AG04450 (cell line): ENCODE measurements around the gene RBM15B. TPM values are rescaled to one million over a fixed set of nuclear protein-coding genes. Genes with fewer than 3 reads are reported as not detected.

Experiments
- CTCF ChIA-PET: fragments of 300-600, 350-600 bp; formaldehyde crosslinking; extraction: SDS; loops from one replicate; lab custom pipeline; 2022; ENCODE audit warnings: antibody characterized with exemption, inconsistent platforms; lab: Charles Lee
- POLR2A ChIA-PET: fragments of 350-600 bp; formaldehyde crosslinking; extraction: SDS; loops from one replicate; lab custom pipeline; 2021; ENCODE audit warnings: antibody characterized with exemption, inconsistent platforms; lab: Yijun Ruan, JAX
- DNase-seq: peaks from one replicate; pipeline ENCODE4 v3.0.0-alpha.2; 2011; ENCODE audit warnings: low read depth, low spot score
- H3K27ac ChIP-seq: one replicate; pipeline ENCODE4 v1.5.1; 2012; ENCODE audit warnings: low read depth, low read length, control low read depth
- H3K27me3 ChIP-seq: one replicate; pipeline ENCODE4 v1.6.0; 2012; ENCODE audit warnings: low read length; ENCODE audit not compliant: control insufficient read depth, insufficient read depth
- H3K4me3 ChIP-seq: 2 replicates; pipeline ENCODE4 v1.5.1; 2011; ENCODE audit warnings: mild to moderate bottlenecking, low read depth, low read length, control low read depth
- H3K9me3 ChIP-seq: 2 replicates; pipeline ENCODE4 v1.5.1; 2012; ENCODE audit warnings: low read length; ENCODE audit not compliant: control insufficient read depth, insufficient read depth
- CTCF ChIP-seq: IDR thresholded peaks from 2 replicates; pipeline ENCODE4 v1.5.1; 2011; ENCODE audit warnings: low read depth, low read length, control low read depth, inconsistent platforms
- polyA plus RNA-seq: library from polyadenylated mRNA; depleted of rRNA; stranded (reverse); fragments of >200 nt; gene quantifications from 2 replicates; pipeline ENCODE4 v1.2.3, GENCODE V29; 2011

Gene RBM15B
- polyA plus RNA-seq, 1 experiment, result 12.5 TPM

- Histone ChIP-seq H3K9me3 (peaks cover 17% of the 10 kb centered on the region), H3K27me3 (no peaks in the 10 kb centered on the region), H3K4me3 (peak overlapping the region; percentile 72), H3K27ac (no peak overlapping the region)
- no peak for DNase-seq
- no peak for TF ChIP-seq CTCF
- POLR2A ChIA-PET, result interaction anchor here (1.1 kb wide), 1 partner anchor 108 kb away, joined by 3 read pairs; the partner anchor contains the start of gene DCAF1
- CTCF ChIA-PET, result interaction anchor here (2.1 kb wide), 1 partner anchor 290 kb away, joined by 6 read pairs; no protein-coding TSS in a partner anchor
Measured at GRCh38 chr3:51391566-51392354, 675 bp downstream of the RBM15B start.

DNA sequence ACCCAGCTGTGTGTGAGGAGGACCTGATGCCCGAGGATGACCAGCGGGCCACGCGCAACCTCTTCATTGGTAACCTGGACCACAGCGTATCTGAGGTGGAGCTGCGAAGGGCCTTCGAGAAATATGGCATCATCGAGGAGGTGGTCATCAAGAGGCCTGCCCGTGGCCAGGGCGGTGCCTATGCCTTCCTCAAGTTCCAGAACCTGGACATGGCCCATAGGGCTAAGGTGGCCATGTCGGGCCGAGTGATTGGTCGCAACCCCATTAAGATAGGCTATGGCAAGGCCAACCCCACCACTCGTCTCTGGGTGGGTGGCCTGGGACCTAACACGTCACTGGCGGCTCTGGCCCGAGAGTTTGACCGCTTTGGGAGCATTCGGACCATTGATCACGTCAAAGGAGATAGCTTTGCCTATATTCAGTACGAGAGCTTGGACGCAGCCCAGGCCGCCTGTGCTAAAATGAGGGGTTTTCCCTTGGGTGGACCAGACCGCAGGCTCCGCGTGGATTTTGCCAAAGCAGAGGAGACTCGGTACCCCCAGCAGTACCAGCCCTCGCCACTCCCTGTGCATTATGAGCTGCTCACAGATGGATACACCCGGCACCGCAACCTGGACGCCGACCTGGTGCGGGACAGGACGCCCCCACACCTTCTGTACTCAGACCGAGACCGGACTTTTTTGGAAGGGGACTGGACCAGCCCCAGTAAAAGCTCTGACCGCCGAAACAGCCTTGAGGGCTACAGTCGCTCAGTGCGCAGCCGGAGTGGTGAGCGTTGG, 1.5 kb downstream of the RBM15B start:
- Histone ChIP-seq H3K9me3 (peaks cover 17% of the 10 kb centered on the region), H3K27ac (no peak overlapping the region), H3K4me3 (peak overlapping the region; percentile 72), H3K27me3 (no peaks in the 10 kb centered on the region)
- CTCF ChIA-PET, result interaction anchor here (2.1 kb wide), 1 partner anchor 290 kb away, joined by 6 read pairs; no protein-coding TSS in a partner anchor
- POLR2A ChIA-PET, result interaction anchor here (1.1 to 1.4 kb wide), 2 partner anchors 8 to 107 kb away, joined by 3 read pairs; partner anchors contain the start of genes DCAF1 and MANF
- TF ChIP-seq CTCF, result no peak
- DNase-seq, result no peak

GRCh38 chr3:51393134-51393495, 2.0 kb downstream of the RBM15B start:
- DNase-seq, result no peak
- Histone ChIP-seq H3K27me3 (no peaks in the 10 kb centered on the region), H3K4me3 (0 out of 2 replicates have a peak overlapping the region, but pooled peaks have one; percentile 72), H3K27ac (no peak overlapping the region), H3K9me3 (peaks cover 17% of the 10 kb centered on the region)
- ChIA-PET CTCF (interaction anchor here (2.1 kb wide), 1 partner anchor 289 kb away, joined by 6 read pairs; no protein-coding TSS in a partner anchor), POLR2A (interaction anchor here (1.4 kb wide), 1 partner anchor 8 kb away, joined by 3 read pairs; the partner anchor contains the start of gene MANF)
- TF ChIP-seq CTCF, result no peak

- ChIA-PET CTCF (interaction anchor here (2.1 kb wide), 1 partner anchor 289 kb away, joined by 6 read pairs; no protein-coding TSS in a partner anchor), POLR2A (interaction anchor here (0.7 to 1.4 kb wide), 3 partner anchors 9 to 106 kb away, joined by 3 read pairs; partner anchors contain the start of genes DCAF1 and MANF)
- H3K27ac ChIP-seq, result no peak overlapping the region
- no peak for TF ChIP-seq CTCF
- no peak for DNase-seq
- H3K4me3 ChIP-seq, result no peak overlapping the region; the same call in 1 of the 2 replicates
- peaks cover 17% of the 10 kb centered on the region for H3K9me3 ChIP-seq
- H3K27me3 ChIP-seq, result no peaks in the 10 kb centered on the region
Measured at GRCh38 chr3:51393564-51393963, 2.5 kb downstream of the RBM15B start.
